ENCODE data around the gene LANCL3.

LANCL3 gene

DNA sequence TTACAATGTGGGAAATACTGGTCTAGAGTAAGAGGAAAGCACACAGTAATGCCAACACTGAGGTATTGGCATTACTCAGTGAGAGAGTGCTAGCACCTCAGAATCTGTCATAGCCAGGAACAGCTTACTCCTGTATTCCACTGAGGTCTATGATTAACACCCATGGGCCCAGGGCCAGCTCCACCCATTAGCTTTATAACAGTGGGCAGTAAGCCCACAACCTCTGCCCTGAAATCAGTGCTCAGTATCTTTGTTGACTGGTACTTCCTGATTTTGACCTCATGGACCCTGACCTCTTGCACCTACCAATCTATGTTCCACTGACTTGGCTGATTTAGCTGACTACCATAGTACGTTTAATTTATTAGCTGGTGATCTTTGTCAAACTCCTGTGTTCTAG is 56.1 kb downstream of the LANCL3 start:
- no peaks in the 10 kb centered on the region for H3K36me3 ChIP-seq (ENCODE audit: control insufficient read depth, insufficient read depth, low read length)
- no peak overlapping the region for H2BK15ac ChIP-seq (replicated peaks; ENCODE audit: low read depth)
- no peaks in the 10 kb centered on the region for H3K4me1 ChIP-seq (ENCODE audit: control insufficient read depth, low read depth, low read length)
- no peak overlapping the region for H3K4ac ChIP-seq (ENCODE audit: low read depth, low read length)
- H2BK120ac ChIP-seq (ENCODE audit: low read depth, low read length) = no peak overlapping the region
- WGBS (ENCODE audit: extremely low coverage, insufficient coverage, low lambda C conversion rate) = no CpG with 5 or more reads among the region's 1 CpG
- H4K8ac ChIP-seq (ENCODE audit: low read depth, low read length) = no peak overlapping the region
- no peak overlapping the region for H2BK5ac ChIP-seq (ENCODE audit: low read length)
- no peak overlapping the region for H3K4me2 ChIP-seq (ENCODE audit: low read length)
- no peak overlapping the region for H3K4me3 ChIP-seq (ENCODE audit: low read length)
- no peak overlapping the region for H3K9ac ChIP-seq (ENCODE audit: low read length)
- H2AK5ac ChIP-seq (ENCODE audit: low read length) = no peak overlapping the region
- no peak overlapping the region for H3K27ac ChIP-seq (ENCODE audit: low read depth, low read length)
- no peaks in the 10 kb centered on the region for H3K79me1 ChIP-seq (ENCODE audit: low read length)
- H3K27me3 ChIP-seq (ENCODE audit: insufficient read depth, low read length, poor library complexity) = no peaks in the 10 kb centered on the region
- H3K23ac ChIP-seq (ENCODE audit: low read length) = no peak overlapping the region
- H3K56ac ChIP-seq (ENCODE audit: low read length) = no peak overlapping the region
- H4K5ac ChIP-seq (ENCODE audit: low read length) = no peak overlapping the region
- no peak overlapping the region for H3K18ac ChIP-seq (ENCODE audit: low read length)
- no peak for DNase-seq
- no peaks in the 10 kb centered on the region for H3K79me2 ChIP-seq (ENCODE audit: control insufficient read depth, insufficient read depth, low read length)

DNA sequence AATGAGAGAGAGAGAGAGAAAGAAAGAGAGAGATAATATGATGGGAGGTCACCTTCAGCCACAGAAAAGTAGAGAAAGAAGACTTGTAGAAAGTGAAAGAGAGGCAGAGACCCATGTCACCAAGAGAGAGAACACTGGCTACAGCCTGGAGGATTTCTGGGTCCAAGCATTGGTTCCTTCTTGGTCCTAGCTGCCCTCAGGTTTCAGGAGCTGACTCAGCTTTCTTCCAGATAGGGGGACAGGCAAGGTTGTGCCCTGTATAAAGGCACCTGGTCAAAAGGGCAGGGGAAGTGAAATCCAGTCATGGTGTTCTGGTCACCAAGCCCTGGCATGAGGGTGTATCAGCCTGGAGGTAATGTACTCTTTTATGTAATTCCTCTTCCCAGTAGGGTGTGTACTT is 66.6 kb downstream of the LANCL3 start:
- no peak for DNase-seq
- Histone ChIP-seq H3K79me1 (ENCODE audit: low read length) (no peaks in the 10 kb centered on the region), H3K79me2 (ENCODE audit: control insufficient read depth, insufficient read depth, low read length) (no peaks in the 10 kb centered on the region), H3K23ac (ENCODE audit: low read length) (no peak overlapping the region), H3K4me2 (ENCODE audit: low read length) (no peak overlapping the region), H3K27ac (ENCODE audit: low read depth, low read length) (no peak overlapping the region), H3K36me3 (ENCODE audit: control insufficient read depth, insufficient read depth, low read length) (no peaks in the 10 kb centered on the region), H2BK15ac (replicated peaks; ENCODE audit: low read depth) (no peak overlapping the region), H3K18ac (ENCODE audit: low read length) (no peak overlapping the region), H3K4ac (ENCODE audit: low read depth, low read length) (no peak overlapping the region), H3K4me1 (ENCODE audit: control insufficient read depth, low read depth, low read length) (no peaks in the 10 kb centered on the region), H3K27me3 (ENCODE audit: insufficient read depth, low read length, poor library complexity) (no peaks in the 10 kb centered on the region), H3K9ac (ENCODE audit: low read length) (no peak overlapping the region), H2BK5ac (ENCODE audit: low read length) (no peak overlapping the region), H4K8ac (ENCODE audit: low read depth, low read length) (no peak overlapping the region), H3K56ac (ENCODE audit: low read length) (no peak overlapping the region), H3K4me3 (ENCODE audit: low read length) (no peak overlapping the region), H2AK5ac (ENCODE audit: low read length) (no peak overlapping the region), H2BK120ac (ENCODE audit: low read depth, low read length) (no peak overlapping the region), H4K5ac (ENCODE audit: low read length) (no peak overlapping the region)

DNA sequence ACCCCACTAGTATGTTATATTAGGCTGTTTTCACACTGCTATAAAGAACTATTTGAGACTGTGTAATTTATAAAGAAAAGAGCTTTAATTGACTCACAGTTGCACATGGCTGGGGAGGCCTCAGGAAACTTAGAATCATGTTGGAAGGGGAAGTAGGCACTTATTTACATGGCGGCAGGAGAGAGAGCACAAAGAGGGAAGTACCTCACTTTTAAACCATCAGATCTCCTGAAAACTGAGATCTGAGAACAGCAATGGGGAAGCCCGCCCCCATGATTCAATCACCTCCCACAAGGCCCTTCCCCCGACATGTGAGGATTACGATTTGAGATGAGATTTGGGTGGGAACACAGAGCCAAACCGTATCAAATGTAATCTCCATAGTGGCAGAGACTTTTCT is 68.7 kb downstream of the LANCL3 start:
- Histone ChIP-seq H2BK120ac (ENCODE audit: low read depth, low read length) (no peak overlapping the region), H3K79me2 (ENCODE audit: control insufficient read depth, insufficient read depth, low read length) (no peaks in the 10 kb centered on the region), H3K9ac (ENCODE audit: low read length) (no peak overlapping the region), H3K4me1 (ENCODE audit: control insufficient read depth, low read depth, low read length) (no peaks in the 10 kb centered on the region), H4K5ac (ENCODE audit: low read length) (no peak overlapping the region), H3K36me3 (ENCODE audit: control insufficient read depth, insufficient read depth, low read length) (no peaks in the 10 kb centered on the region), H3K18ac (ENCODE audit: low read length) (no peak overlapping the region), H3K23ac (ENCODE audit: low read length) (no peak overlapping the region), H3K27me3 (ENCODE audit: insufficient read depth, low read length, poor library complexity) (no peaks in the 10 kb centered on the region), H3K4me3 (ENCODE audit: low read length) (no peak overlapping the region), H3K56ac (ENCODE audit: low read length) (no peak overlapping the region), H2BK15ac (replicated peaks; ENCODE audit: low read depth) (no peak overlapping the region), H3K79me1 (ENCODE audit: low read length) (no peaks in the 10 kb centered on the region), H2BK5ac (ENCODE audit: low read length) (no peak overlapping the region), H3K27ac (ENCODE audit: low read depth, low read length) (no peak overlapping the region), H4K8ac (ENCODE audit: low read depth, low read length) (no peak overlapping the region), H3K4ac (ENCODE audit: low read depth, low read length) (no peak overlapping the region), H3K4me2 (ENCODE audit: low read length) (no peak overlapping the region), H2AK5ac (ENCODE audit: low read length) (no peak overlapping the region)
- no CpG with 5 or more reads among the region's 5 CpGs for WGBS (ENCODE audit: extremely low coverage, insufficient coverage, low lambda C conversion rate)
- no peak for DNase-seq

DNA sequence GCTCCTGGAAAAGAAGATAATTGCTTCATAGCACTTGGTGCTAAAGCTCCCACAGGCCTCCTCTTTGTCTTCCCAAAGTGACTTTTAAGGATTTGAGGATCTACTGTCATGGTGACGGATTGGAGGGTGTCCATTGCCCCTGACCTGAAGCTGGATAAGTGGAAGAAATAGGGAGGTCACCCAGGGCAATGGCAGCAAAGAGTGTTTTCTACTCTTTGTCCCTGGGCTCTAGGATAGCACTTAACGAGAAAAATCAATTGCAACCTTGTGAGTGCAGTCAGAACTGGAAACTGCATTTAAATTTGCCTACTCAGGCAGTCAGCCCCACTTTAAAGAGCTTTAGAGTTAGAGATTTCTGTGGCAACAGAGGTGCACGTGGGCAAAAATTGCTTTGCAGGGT is 70.4 kb downstream of the LANCL3 start:
- Histone ChIP-seq H3K27me3 (ENCODE audit: insufficient read depth, low read length, poor library complexity) (no peaks in the 10 kb centered on the region), H2AK5ac (ENCODE audit: low read length) (no peak overlapping the region), H3K9ac (ENCODE audit: low read length) (no peak overlapping the region), H3K79me1 (ENCODE audit: low read length) (no peaks in the 10 kb centered on the region), H4K5ac (ENCODE audit: low read length) (no peak overlapping the region), H3K4ac (ENCODE audit: low read depth, low read length) (no peak overlapping the region), H3K56ac (ENCODE audit: low read length) (no peak overlapping the region), H3K23ac (ENCODE audit: low read length) (no peak overlapping the region), H3K79me2 (ENCODE audit: control insufficient read depth, insufficient read depth, low read length) (no peaks in the 10 kb centered on the region), H3K4me3 (ENCODE audit: low read length) (no peak overlapping the region), H3K27ac (ENCODE audit: low read depth, low read length) (no peak overlapping the region), H2BK5ac (ENCODE audit: low read length) (no peak overlapping the region), H4K8ac (ENCODE audit: low read depth, low read length) (no peak overlapping the region), H2BK15ac (replicated peaks; ENCODE audit: low read depth) (no peak overlapping the region), H3K4me1 (ENCODE audit: control insufficient read depth, low read depth, low read length) (no peaks in the 10 kb centered on the region), H3K18ac (ENCODE audit: low read length) (no peak overlapping the region), H3K4me2 (ENCODE audit: low read length) (no peak overlapping the region), H3K36me3 (ENCODE audit: control insufficient read depth, insufficient read depth, low read length) (no peaks in the 10 kb centered on the region), H2BK120ac (ENCODE audit: low read depth, low read length) (no peak overlapping the region)
- DNase-seq = no peak
- WGBS (ENCODE audit: extremely low coverage, insufficient coverage, low lambda C conversion rate) = no CpG with 5 or more reads among the region's 3 CpGs

DNA sequence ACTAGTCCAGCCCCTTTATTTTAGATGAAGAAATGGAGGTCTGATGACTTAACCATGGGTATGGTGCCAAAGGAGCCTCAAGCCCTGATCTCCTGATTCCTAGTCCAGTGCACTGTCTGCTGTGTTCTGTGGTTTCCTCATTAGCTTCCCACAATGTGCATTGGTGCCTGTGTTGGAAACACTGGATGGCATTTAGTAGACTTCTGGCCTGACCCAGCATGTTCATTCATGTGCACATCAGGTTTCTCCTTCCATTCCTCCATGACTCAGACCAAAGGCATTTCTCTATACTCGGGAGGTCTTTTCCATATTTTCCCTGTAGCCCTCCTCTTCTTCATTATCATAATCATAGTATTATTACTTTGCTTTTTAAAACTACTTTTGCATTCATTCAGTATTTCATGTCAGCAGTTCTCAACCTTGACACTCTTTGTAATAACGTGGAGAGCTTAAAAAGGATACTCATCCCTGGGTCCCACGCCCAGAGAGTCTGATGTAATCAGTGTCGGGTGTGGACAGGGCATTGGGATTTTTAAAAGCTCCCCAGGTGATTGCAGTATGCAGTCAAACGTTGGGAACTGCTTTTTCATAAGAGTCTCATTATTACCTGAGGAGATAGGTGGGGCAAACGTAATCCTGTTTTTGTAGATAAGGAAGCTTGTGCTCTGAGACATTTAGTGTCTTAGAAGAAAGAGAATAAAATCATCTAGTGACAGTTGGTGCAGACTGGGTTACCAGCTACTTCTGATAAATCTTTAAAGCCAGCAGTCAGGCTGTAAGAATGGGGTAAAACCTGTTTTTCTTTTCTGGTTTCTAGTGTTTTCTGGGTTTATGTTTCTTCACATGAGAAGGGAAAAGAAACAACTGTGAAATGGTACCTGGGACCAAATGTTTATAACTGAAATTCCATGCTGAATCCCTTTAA is 73.2 kb downstream of the LANCL3 start:
- no peaks in the 10 kb centered on the region for H3K79me1 ChIP-seq (ENCODE audit: low read length)
- no peak overlapping the region for H3K56ac ChIP-seq (ENCODE audit: low read length)
- no peak overlapping the region for H2BK5ac ChIP-seq (ENCODE audit: low read length)
- H4K5ac ChIP-seq (ENCODE audit: low read length) = no peak overlapping the region
- H2BK120ac ChIP-seq (ENCODE audit: low read depth, low read length) = no peak overlapping the region
- H2AK5ac ChIP-seq (ENCODE audit: low read length) = no peak overlapping the region
- H3K4me1 ChIP-seq (ENCODE audit: control insufficient read depth, low read depth, low read length) = no peaks in the 10 kb centered on the region
- no peak overlapping the region for H3K9ac ChIP-seq (ENCODE audit: low read length)
- H3K4me2 ChIP-seq (ENCODE audit: low read length) = no peak overlapping the region
- no peak overlapping the region for H3K4me3 ChIP-seq (ENCODE audit: low read length)
- no peak overlapping the region for H3K23ac ChIP-seq (ENCODE audit: low read length)
- no peak overlapping the region for H3K27ac ChIP-seq (ENCODE audit: low read depth, low read length)
- no CpG with 5 or more reads among the region's 6 CpGs for WGBS (ENCODE audit: extremely low coverage, insufficient coverage, low lambda C conversion rate)
- H2BK15ac ChIP-seq (replicated peaks; ENCODE audit: low read depth) = no peak overlapping the region
- H3K27me3 ChIP-seq (ENCODE audit: insufficient read depth, low read length, poor library complexity) = no peaks in the 10 kb centered on the region
- no peaks in the 10 kb centered on the region for H3K36me3 ChIP-seq (ENCODE audit: control insufficient read depth, insufficient read depth, low read length)
- no peak overlapping the region for H3K18ac ChIP-seq (ENCODE audit: low read length)
- DNase-seq = no peak
- H3K79me2 ChIP-seq (ENCODE audit: control insufficient read depth, insufficient read depth, low read length) = no peaks in the 10 kb centered on the region
- H3K4ac ChIP-seq (ENCODE audit: low read depth, low read length) = no peak overlapping the region
- H4K8ac ChIP-seq (ENCODE audit: low read depth, low read length) = no peak overlapping the region

DNA sequence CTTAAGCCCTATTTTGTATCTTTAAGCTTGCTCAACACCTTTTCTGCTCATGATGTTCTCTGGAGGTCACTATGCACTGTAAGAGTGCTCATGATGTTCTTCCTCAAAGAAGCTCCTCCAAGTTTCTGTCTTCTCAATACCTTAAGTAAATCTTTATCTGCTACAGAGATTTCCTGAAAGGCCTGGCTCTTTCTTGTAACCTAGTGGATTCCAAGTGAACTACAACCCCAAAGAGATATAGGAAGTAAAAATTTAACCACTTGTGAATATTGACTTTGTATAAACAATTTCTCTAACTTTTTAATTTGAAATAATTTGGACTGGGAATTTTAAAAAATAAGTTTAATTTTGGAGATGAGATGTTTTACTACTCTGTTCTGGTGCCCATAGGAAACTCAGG is 74.8 kb downstream of the LANCL3 start:
- H3K4me3 ChIP-seq (ENCODE audit: low read length) = no peak overlapping the region
- H2BK5ac ChIP-seq (ENCODE audit: low read length) = no peak overlapping the region
- H4K5ac ChIP-seq (ENCODE audit: low read length) = no peak overlapping the region
- H3K4ac ChIP-seq (ENCODE audit: low read depth, low read length) = no peak overlapping the region
- H3K79me2 ChIP-seq (ENCODE audit: control insufficient read depth, insufficient read depth, low read length) = no peaks in the 10 kb centered on the region
- H3K27ac ChIP-seq (ENCODE audit: low read depth, low read length) = no peak overlapping the region
- no peaks in the 10 kb centered on the region for H3K79me1 ChIP-seq (ENCODE audit: low read length)
- no peaks in the 10 kb centered on the region for H3K4me1 ChIP-seq (ENCODE audit: control insufficient read depth, low read depth, low read length)
- H4K8ac ChIP-seq (ENCODE audit: low read depth, low read length) = no peak overlapping the region
- H3K56ac ChIP-seq (ENCODE audit: low read length) = no peak overlapping the region
- H3K9ac ChIP-seq (ENCODE audit: low read length) = no peak overlapping the region
- no peak overlapping the region for H3K18ac ChIP-seq (ENCODE audit: low read length)
- H3K4me2 ChIP-seq (ENCODE audit: low read length) = no peak overlapping the region
- peak; percentile 12 for DNase-seq
- H2AK5ac ChIP-seq (ENCODE audit: low read length) = no peak overlapping the region
- H2BK15ac ChIP-seq (replicated peaks; ENCODE audit: low read depth) = no peak overlapping the region
- H3K36me3 ChIP-seq (ENCODE audit: control insufficient read depth, insufficient read depth, low read length) = no peaks in the 10 kb centered on the region
- no peak overlapping the region for H2BK120ac ChIP-seq (ENCODE audit: low read depth, low read length)
- no peak overlapping the region for H3K23ac ChIP-seq (ENCODE audit: low read length)
- no peaks in the 10 kb centered on the region for H3K27me3 ChIP-seq (ENCODE audit: insufficient read depth, low read length, poor library complexity)
